Keratinocyte (primary cell): ENCODE results near the gene MRPS11. TPM values are rescaled to one million over a fixed set of nuclear protein-coding genes. Genes with fewer than 3 reads are reported as not detected.

Experiments used
- DNase-seq: peaks from one replicate; pipeline ENCODE4 v3.0.0-alpha.2; 2011; ENCODE audit warnings: low read depth, missing footprints, low spot score
- FAIRE-seq: peaks from 2 replicates; lab custom pipeline; 2011; peaks lifted over from hg19 to GRCh38; lab: Jason Lieb, UNC
- H2AFZ ChIP-seq: 2 replicates; pipeline ENCODE4 v1.6.0; 2012; ENCODE audit warnings: low read length, control low read depth, inconsistent platforms; ENCODE audit not compliant: control insufficient read depth
- H3K27ac ChIP-seq: 2 replicates; pipeline ENCODE4 v1.5.1; 2011; ENCODE audit warnings: low read length; ENCODE audit not compliant: control insufficient read depth, insufficient read depth
- H3K27me3 ChIP-seq: 3 replicates; pipeline ENCODE4 v1.6.0; 2011; ENCODE audit warnings: low read length; ENCODE audit not compliant: control insufficient read depth, insufficient read depth; ENCODE audit errors: extremely low read depth
- H3K36me3 ChIP-seq, 2 experiments: 2 replicates in 1 of 2; 3 replicates in 1 of 2; pipeline ENCODE4 v1.5.1; 2011; ENCODE audit warnings: low read length in 2 of 2, mild to moderate bottlenecking in 1 of 2; ENCODE audit not compliant: control insufficient read depth in 2 of 2, insufficient read depth in 2 of 2; ENCODE audit errors: extremely low read depth in 1 of 2
- H3K4me1 ChIP-seq: 3 replicates; pipeline ENCODE4 v1.5.1; 2011; ENCODE audit warnings: low read length; ENCODE audit not compliant: control insufficient read depth, insufficient read depth; ENCODE audit errors: extremely low read depth
- H3K4me2 ChIP-seq: 3 replicates; pipeline ENCODE4 v1.6.0; 2011; ENCODE audit warnings: low read depth, low read length; ENCODE audit not compliant: control insufficient read depth, insufficient read depth; ENCODE audit errors: extremely low read depth
- H3K4me3 ChIP-seq, 3 experiments: fragments of 200-600 bp in 1 of 3; sonication (generic) in 1 of 3; 2 replicates in 2 of 3; 3 replicates in 1 of 3; pipeline ENCODE4 v1.5.1; 2011 to 2016; ENCODE audit warnings: low read length in 3 of 3, mild to moderate bottlenecking in 3 of 3, control low read depth in 2 of 3, inconsistent platforms in 1 of 3, low read depth in 1 of 3, mixed read lengths in 1 of 3, mixed run types in 1 of 3, moderate library complexity in 1 of 3; ENCODE audit not compliant: control insufficient read depth in 2 of 3, insufficient read depth in 2 of 3; ENCODE audit errors: extremely low read depth in 1 of 3
- H3K79me2 ChIP-seq: 2 replicates; pipeline ENCODE4 v1.6.0; 2012; ENCODE audit warnings: low read length; ENCODE audit not compliant: control insufficient read depth, insufficient read depth
- H3K9ac ChIP-seq: 3 replicates; pipeline ENCODE4 v1.6.0; 2011; ENCODE audit warnings: low read length; ENCODE audit not compliant: control insufficient read depth, insufficient read depth; ENCODE audit errors: extremely low read depth
- H3K9me1 ChIP-seq: 3 replicates; pipeline ENCODE4 v1.6.0; 2011; ENCODE audit warnings: low read length; ENCODE audit not compliant: control insufficient read depth, insufficient read depth; ENCODE audit errors: extremely low read depth
- H3K9me3 ChIP-seq: 2 replicates; pipeline ENCODE4 v1.5.1; 2012; ENCODE audit warnings: low read depth, low read length; ENCODE audit not compliant: control insufficient read depth
- H4K20me1 ChIP-seq: 3 replicates; pipeline ENCODE4 v1.6.0; 2011; ENCODE audit warnings: low read length; ENCODE audit not compliant: control insufficient read depth, insufficient read depth; ENCODE audit errors: extremely low read depth
- EZH2 ChIP-seq: IDR thresholded peaks from one replicate; pipeline ENCODE4 v1.6.1; 2012; ENCODE audit warnings: inconsistent platforms, mild to moderate bottlenecking, low read length, moderate library complexity
- dilution Hi-C: fragments of 300-500 bp; cut with MboI; formaldehyde crosslinking; loops from one replicate; pipeline ENCODE4 v1.7.0; 2020; ENCODE audit warnings: low sequenced_read_pairs; ENCODE audit not compliant: extremely low pct_ligation_motif_present
- polyA plus RNA-seq, 5 experiments: library from polyadenylated mRNA; depleted of rRNA in 3 of 5; stranded (reverse) in 3 of 5; stranded (forward) in 1 of 5; unstranded in 1 of 5; fragments of >200 nt; gene quantifications; 1 replicate in 1 of 5; 2 replicates in 3 of 5; 3 replicates in 1 of 5; pipeline versions ENCODE4 v1.2.1 to v1.2.3, GENCODE V29; 2011 to 2012; ENCODE audit warnings: missing spikeins in 2 of 5, low read depth in 1 of 5, low replicate concordance in 1 of 5
- TF ChIP-seq, protein P1 (sequence below), 3 experiments: IDR thresholded peaks in 1 of 3; conservative IDR thresholded peaks in 1 of 3; optimal IDR thresholded peaks in 1 of 3; 2 replicates in 2 of 3; 3 replicates in 1 of 3; pipeline versions ENCODE3 to v1.5.1; 2011; ENCODE audit warnings: low read length in 3 of 3, mild to moderate bottlenecking in 3 of 3, moderate library complexity in 2 of 3, control low read depth in 1 of 3, inconsistent platforms in 1 of 3; ENCODE audit not compliant: insufficient read depth in 2 of 3; ENCODE audit errors: extremely low read depth in 1 of 3

Gene MRPS11
- polyA plus RNA-seq, 1 donor (not counting 4 experiments of a cell fraction or from before 2014, with no cell fraction given), result 60.9 TPM

DNA sequence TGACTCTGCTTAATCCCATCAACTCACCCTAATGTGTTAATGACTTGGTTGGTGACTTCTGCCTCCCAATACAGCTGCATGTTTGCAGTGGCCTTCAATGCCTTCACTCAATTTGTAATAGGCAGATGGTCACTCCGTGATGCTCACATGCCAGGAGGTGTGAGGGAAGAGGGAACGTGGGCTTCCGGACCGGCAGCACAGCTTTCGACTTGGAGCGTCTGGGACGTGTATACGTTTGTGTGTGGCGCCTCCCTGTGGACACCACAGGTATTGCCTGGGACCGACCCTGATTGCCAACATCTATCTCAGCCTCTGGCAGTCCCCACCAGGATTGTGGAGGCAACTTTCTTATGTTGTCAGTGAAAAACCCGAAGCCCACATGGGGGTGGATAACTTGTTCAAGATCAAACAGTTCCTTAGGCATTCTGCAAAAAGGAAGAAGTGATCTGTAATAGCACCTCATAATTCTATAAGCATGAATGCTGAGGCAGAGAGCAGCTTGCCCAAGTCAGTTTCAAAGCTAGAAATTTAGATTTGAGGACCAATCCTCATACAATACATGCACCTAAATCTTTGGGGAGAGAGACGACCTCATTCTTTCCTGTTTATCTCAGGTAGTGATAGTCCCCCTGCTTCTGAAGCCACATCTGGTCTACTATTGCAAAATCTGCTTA lies 17.2 kb upstream of the MRPS11 start:
- FAIRE-seq, result no peak
- H3K4me2 ChIP-seq, result no peak overlapping the region

DNA sequence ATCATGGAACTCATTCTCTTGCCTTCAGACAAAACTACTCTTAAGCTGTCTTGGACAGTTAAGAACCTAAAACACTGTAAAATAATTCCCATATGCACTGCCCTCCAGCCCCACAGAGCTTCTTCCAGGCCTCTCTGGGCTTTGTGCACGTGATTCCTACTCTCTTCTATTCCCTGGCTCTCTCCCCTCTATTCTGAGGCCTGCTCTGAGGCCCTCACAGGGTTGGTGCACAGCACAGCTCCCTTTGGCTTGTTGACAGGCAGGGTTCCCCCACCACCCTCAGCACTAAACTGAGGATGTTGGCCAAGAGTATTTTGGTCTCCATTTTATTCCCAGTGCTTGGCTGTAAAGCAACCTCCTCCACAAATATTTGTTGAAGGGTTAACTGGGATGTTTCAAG lies 13.9 kb upstream of the MRPS11 start:
- Histone ChIP-seq H4K20me1 (no peaks in the 10 kb centered on the region), H3K27ac (no peak overlapping the region), H3K27me3 (no peaks in the 10 kb centered on the region), H3K9me1 (no peaks in the 10 kb centered on the region), H3K4me2 (no peak overlapping the region), H3K4me1 (no peaks in the 10 kb centered on the region), H3K36me3 (peaks cover 3% of the 10 kb centered on the region in 2 experiments), H3K79me2 (no peaks in the 10 kb centered on the region), H2AFZ (no peak overlapping the region), H3K9ac (no peak overlapping the region), H3K9me3 (no peaks in the 10 kb centered on the region), H3K4me3 (no peak overlapping the region)
- DNase-seq, result no peak
- TF ChIP-seq EZH2, result no peak
- TF ChIP-seq, protein P1, sequence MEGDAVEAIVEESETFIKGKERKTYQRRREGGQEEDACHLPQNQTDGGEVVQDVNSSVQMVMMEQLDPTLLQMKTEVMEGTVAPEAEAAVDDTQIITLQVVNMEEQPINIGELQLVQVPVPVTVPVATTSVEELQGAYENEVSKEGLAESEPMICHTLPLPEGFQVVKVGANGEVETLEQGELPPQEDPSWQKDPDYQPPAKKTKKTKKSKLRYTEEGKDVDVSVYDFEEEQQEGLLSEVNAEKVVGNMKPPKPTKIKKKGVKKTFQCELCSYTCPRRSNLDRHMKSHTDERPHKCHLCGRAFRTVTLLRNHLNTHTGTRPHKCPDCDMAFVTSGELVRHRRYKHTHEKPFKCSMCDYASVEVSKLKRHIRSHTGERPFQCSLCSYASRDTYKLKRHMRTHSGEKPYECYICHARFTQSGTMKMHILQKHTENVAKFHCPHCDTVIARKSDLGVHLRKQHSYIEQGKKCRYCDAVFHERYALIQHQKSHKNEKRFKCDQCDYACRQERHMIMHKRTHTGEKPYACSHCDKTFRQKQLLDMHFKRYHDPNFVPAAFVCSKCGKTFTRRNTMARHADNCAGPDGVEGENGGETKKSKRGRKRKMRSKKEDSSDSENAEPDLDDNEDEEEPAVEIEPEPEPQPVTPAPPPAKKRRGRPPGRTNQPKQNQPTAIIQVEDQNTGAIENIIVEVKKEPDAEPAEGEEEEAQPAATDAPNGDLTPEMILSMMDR (optimal IDR thresholded peaks at IDR 0.05 in 1 of 3, IDR thresholded peaks at IDR 0.05 in 1 of 3, conservative IDR thresholded peaks at IDR 0.05 in 1 of 3; ENCODE audit: extremely low read depth in 1 of 3, insufficient read depth in 2 of 3, low read length in 3 of 3), result no peak
- dilution Hi-C loops, result no loop called here
- FAIRE-seq, result no peak

More for the DNA sequence above, 17.2 kb upstream of the MRPS11 start:
- Histone ChIP-seq H3K27me3 (no peaks in the 10 kb centered on the region), H3K27ac (no peak overlapping the region), H3K9me3 (no peaks in the 10 kb centered on the region), H2AFZ (no peak overlapping the region), H3K79me2 (no peaks in the 10 kb centered on the region), H3K4me3 (no peak overlapping the region), H3K9me1 (no peaks in the 10 kb centered on the region), H3K4me1 (no peaks in the 10 kb centered on the region), H3K9ac (no peak overlapping the region), H3K36me3 (no peaks in the 10 kb centered on the region), H4K20me1 (no peaks in the 10 kb centered on the region)
- TF ChIP-seq, protein P1 (optimal IDR thresholded peaks at IDR 0.05 in 1 of 3, IDR thresholded peaks at IDR 0.05 in 1 of 3, conservative IDR thresholded peaks at IDR 0.05 in 1 of 3; ENCODE audit: extremely low read depth in 1 of 3, insufficient read depth in 2 of 3, low read length in 3 of 3), result peak; percentile 91 to 95 (median 94)
- TF ChIP-seq EZH2, result no peak
- dilution Hi-C loops, result no loop called here
- DNase-seq, result no peak
